PC-9 (cell line): ENCODE measurements around the gene MMP20. TPM values are rescaled to one million over a fixed set of nuclear protein-coding genes. Genes with fewer than 3 reads are reported as not detected.

ENCODE experiments used
- BruUV-seq: library from RNA; stranded (reverse); fragments of 400-500 nt; replicated peaks from 2 replicates; lab custom pipeline; 2021; lab: Mats Ljungman, UMichigan
- CTCF ChIA-PET: fragments of 300-600 bp; sonication (Branson Sonifier 250); formaldehyde crosslinking; loops from one replicate; lab custom pipeline; 2022; ENCODE audit warnings: antibody characterized with exemption; lab: Charles Lee
- POLR2A ChIA-PET: fragments of 300-600 bp; sonication (Branson Sonifier 250); formaldehyde crosslinking; loops from one replicate; lab custom pipeline; 2022; ENCODE audit warnings: antibody characterized with exemption; ENCODE audit not compliant: unreplicated experiment; lab: Charles Lee
- DNase-seq, 2 experiments: peaks; one replicate each; pipeline versions ENCODE4 v3.0.0 to v3.0.0-alpha.2; 2015 to 2022; ENCODE audit warnings: mixed read lengths in 1 of 2
- H2AFZ ChIP-seq: fragments of 200-600 bp; sonication (generic); 2 replicates; pipeline ENCODE4 v1.8.1; 2017; ENCODE audit warnings: antibody characterized with exemption
- H3F3A ChIP-seq: fragments of 200-600 bp; sonication (generic); 2 replicates; pipeline ENCODE4 v1.8.1; 2017; ENCODE audit warnings: antibody characterized with exemption, mild to moderate bottlenecking, low read depth; ENCODE audit not compliant: insufficient read depth
- H3K27ac ChIP-seq: fragments of 200-600 bp; sonication (generic); 2 replicates; pipeline ENCODE4 v1.6.1; 2016; ENCODE audit warnings: mixed run types
- H3K27me3 ChIP-seq: fragments of 200-600 bp; sonication (generic); 2 replicates; pipeline ENCODE4 v1.6.1; 2016; ENCODE audit warnings: low read depth, mixed run types; ENCODE audit not compliant: insufficient read depth
- H3K36me3 ChIP-seq: fragments of 200-600 bp; sonication (generic); 2 replicates; pipeline ENCODE4 v1.6.1; 2016; ENCODE audit warnings: low read depth, mixed run types
- H3K4me1 ChIP-seq: fragments of 200-600 bp; sonication (generic); replicated peaks from 2 replicates; pipeline ENCODE4 v1.6.1; 2016; ENCODE audit warnings: mixed run types; ENCODE audit not compliant: insufficient read depth
- H3K4me2 ChIP-seq: fragments of 200-600 bp; sonication (generic); 2 replicates; pipeline ENCODE4 v1.6.1; 2017; ENCODE audit warnings: mixed run types
- H3K4me3 ChIP-seq: fragments of 200-600 bp; sonication (generic); 2 replicates; pipeline ENCODE4 v1.6.1; 2016; ENCODE audit warnings: mixed run types
- H3K79me2 ChIP-seq: fragments of 200-600 bp; sonication (generic); 2 replicates; pipeline ENCODE4 v1.6.1; 2017; ENCODE audit warnings: low read depth, mixed run types
- H3K9me2 ChIP-seq: fragments of 200-600 bp; sonication (generic); 2 replicates; pipeline ENCODE4 v1.8.1; 2017; ENCODE audit warnings: mild to moderate bottlenecking; ENCODE audit not compliant: insufficient read depth
- H3K9me3 ChIP-seq: fragments of 200-600 bp; sonication (generic); 2 replicates; pipeline ENCODE4 v1.8.1; 2016; ENCODE audit warnings: low read depth; ENCODE audit not compliant: insufficient read depth
- H4K20me1 ChIP-seq: fragments of 200-600 bp; sonication (generic); 2 replicates; pipeline ENCODE4 v1.8.1; 2017; ENCODE audit not compliant: insufficient read depth
- EZH2 ChIP-seq: fragments of 200-600 bp; sonication (generic); IDR thresholded peaks from 2 replicates; pipeline ENCODE4 v1.8.0; 2017; ENCODE audit warnings: antibody characterized with exemption, low read depth
- intact Hi-C: fragments of 100-400 bp; cut with micrococcal nuclease; formaldehyde crosslinking; loops from one replicate; pipeline ENCODE4 v1.10.0; 2022; ENCODE audit not compliant: unreplicated experiment
- total RNA-seq: library from RNA; stranded (reverse); gene quantifications from 2 replicates; pipeline ENCODE4 v1.2.3, GENCODE V29; 2021
- TF ChIP-seq, protein P1 (sequence below): fragments of 200-600 bp; sonication (generic); conservative IDR thresholded peaks from 2 replicates; pipeline ENCODE4 v1.6.1; 2017; ENCODE audit warnings: mixed run types, antibody characterized with exemption, mild to moderate bottlenecking, moderate library complexity

Gene MMP20
- total RNA-seq, 1 experiment from 2014 or later: not detected

DNA sequence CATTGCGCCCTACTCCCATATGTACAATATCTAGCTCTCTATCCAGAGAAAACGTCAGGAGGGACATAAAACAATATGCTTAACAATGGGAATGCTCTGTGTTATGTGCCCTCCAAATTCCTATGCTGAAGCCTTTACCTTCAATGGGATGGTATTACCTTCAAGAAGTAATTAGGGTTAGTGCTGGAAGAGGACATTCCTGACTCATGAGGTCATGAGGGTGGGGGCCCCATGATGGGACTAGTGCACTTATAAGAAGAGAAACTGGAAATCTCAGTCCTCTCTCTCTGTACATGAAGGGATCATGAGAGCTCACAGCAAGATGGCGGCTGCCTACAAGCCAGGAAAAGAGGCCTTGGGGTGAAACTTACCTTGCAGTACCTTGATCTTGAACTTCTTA is 20.3 kb downstream of the MMP20 start:
- H3K27ac ChIP-seq: no peak overlapping the region
- H3K4me1 ChIP-seq: peaks cover 19% of the 10 kb centered on the region
- BruUV-seq: no TSS peak
- no peak overlapping the region for H3K4me2 ChIP-seq
- H3K27me3 ChIP-seq: no peaks in the 10 kb centered on the region
- peak; percentile 18 to 40 for DNase-seq
- POLR2A ChIA-PET: no interaction called here
- peaks cover 4% of the 10 kb centered on the region; the same call in 1 of the 2 replicates for H3K9me3 ChIP-seq
- no peak for TF ChIP-seq EZH2
- TF ChIP-seq, protein P1, sequence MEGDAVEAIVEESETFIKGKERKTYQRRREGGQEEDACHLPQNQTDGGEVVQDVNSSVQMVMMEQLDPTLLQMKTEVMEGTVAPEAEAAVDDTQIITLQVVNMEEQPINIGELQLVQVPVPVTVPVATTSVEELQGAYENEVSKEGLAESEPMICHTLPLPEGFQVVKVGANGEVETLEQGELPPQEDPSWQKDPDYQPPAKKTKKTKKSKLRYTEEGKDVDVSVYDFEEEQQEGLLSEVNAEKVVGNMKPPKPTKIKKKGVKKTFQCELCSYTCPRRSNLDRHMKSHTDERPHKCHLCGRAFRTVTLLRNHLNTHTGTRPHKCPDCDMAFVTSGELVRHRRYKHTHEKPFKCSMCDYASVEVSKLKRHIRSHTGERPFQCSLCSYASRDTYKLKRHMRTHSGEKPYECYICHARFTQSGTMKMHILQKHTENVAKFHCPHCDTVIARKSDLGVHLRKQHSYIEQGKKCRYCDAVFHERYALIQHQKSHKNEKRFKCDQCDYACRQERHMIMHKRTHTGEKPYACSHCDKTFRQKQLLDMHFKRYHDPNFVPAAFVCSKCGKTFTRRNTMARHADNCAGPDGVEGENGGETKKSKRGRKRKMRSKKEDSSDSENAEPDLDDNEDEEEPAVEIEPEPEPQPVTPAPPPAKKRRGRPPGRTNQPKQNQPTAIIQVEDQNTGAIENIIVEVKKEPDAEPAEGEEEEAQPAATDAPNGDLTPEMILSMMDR: no peak
- H2AFZ ChIP-seq: no peak overlapping the region
- CTCF ChIA-PET: interaction anchor here (0.6 kb wide), 1 partner anchor 494 kb away, joined by 4 read pairs; no protein-coding TSS in a partner anchor
- no peak overlapping the region for H3K4me3 ChIP-seq
- no peaks in the 10 kb centered on the region for H3K36me3 ChIP-seq
- intact Hi-C loops: no loop called here
- no peaks in the 10 kb centered on the region for H4K20me1 ChIP-seq
- H3K79me2 ChIP-seq: no peaks in the 10 kb centered on the region
- H3K9me2 ChIP-seq: no peaks in the 10 kb centered on the region
- peaks cover 17% of the 10 kb centered on the region for H3F3A ChIP-seq

DNA sequence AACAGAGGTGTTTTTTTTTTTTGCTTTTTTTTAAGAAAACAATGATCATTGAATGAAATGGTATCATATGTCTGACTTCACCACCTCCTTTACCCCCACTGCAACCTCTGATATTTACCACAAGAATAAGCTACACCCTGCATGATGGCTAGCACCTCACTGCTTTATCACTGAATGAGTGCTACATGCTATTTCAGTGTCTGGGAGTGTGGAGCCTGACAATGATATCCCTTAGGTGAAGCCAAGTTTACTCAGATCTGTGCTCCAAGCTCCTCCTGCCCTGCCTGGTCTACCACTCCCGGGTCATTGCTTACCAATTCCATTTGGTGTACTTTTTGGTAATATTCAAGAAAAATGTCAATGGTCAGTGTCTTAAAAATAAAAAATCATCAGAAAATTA is 21.1 kb downstream of the MMP20 start:
- no peak overlapping the region for H3K4me3 ChIP-seq
- no peak overlapping the region for H3K27ac ChIP-seq
- no peaks in the 10 kb centered on the region for H3K79me2 ChIP-seq
- no peak for TF ChIP-seq EZH2
- TF ChIP-seq, protein P1: no peak
- H3K27me3 ChIP-seq: no peaks in the 10 kb centered on the region
- no peak overlapping the region for H2AFZ ChIP-seq
- ChIA-PET POLR2A (no interaction called here), CTCF (interaction anchor here (0.5 to 0.7 kb wide), 2 partner anchors 279 to 557 kb away, joined by 5 to 13 read pairs; partner anchors contain the start of gene CFAP300)
- H4K20me1 ChIP-seq: no peaks in the 10 kb centered on the region
- peaks cover 28% of the 10 kb centered on the region for H3K4me1 ChIP-seq
- no peak for DNase-seq
- peaks cover 4% of the 10 kb centered on the region; the same call in 1 of the 2 replicates for H3K9me3 ChIP-seq
- H3K9me2 ChIP-seq: no peaks in the 10 kb centered on the region
- H3K4me2 ChIP-seq: no peak overlapping the region
- no peaks in the 10 kb centered on the region for H3K36me3 ChIP-seq
- no TSS peak for BruUV-seq
- intact Hi-C loops: no loop called here
- peaks cover 25% of the 10 kb centered on the region for H3F3A ChIP-seq

DNA sequence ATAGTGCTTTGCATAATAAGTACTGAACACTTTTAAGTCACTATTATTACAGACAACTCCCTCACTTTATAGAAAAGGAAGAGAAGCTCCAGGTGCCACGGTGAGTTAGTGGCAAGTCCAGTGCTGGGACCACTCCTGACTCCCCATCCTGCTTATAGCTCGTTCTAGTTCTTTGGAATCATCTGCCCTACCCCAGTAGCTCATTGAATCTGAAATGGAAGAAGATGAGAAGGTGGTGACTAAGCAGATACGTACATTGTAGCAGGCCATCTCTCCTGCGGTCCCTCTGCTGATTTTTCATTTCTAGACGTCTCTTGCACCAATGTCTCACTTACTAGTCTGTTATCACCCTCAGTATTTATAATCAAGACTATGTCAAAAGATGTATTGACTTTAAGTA is 21.6 kb downstream of the MMP20 start:
- no peak overlapping the region for H2AFZ ChIP-seq
- no peaks in the 10 kb centered on the region for H3K36me3 ChIP-seq
- peaks cover 30% of the 10 kb centered on the region for H3F3A ChIP-seq
- TF ChIP-seq, protein P1: no peak
- no peak for TF ChIP-seq EZH2
- no peaks in the 10 kb centered on the region for H4K20me1 ChIP-seq
- no peaks in the 10 kb centered on the region for H3K27me3 ChIP-seq
- BruUV-seq: no TSS peak
- H3K27ac ChIP-seq: no peak overlapping the region
- H3K9me2 ChIP-seq: no peaks in the 10 kb centered on the region
- ChIA-PET CTCF (interaction anchor here (0.7 kb wide), 1 partner anchor 279 kb away, joined by 13 read pairs; no protein-coding TSS in a partner anchor), POLR2A (no interaction called here)
- no peak overlapping the region for H3K4me3 ChIP-seq
- H3K9me3 ChIP-seq: peaks cover 4% of the 10 kb centered on the region; the same call in 1 of the 2 replicates
- peaks cover 32% of the 10 kb centered on the region for H3K4me1 ChIP-seq
- H3K4me2 ChIP-seq: no peak overlapping the region
- DNase-seq: no peak
- no peaks in the 10 kb centered on the region for H3K79me2 ChIP-seq
- intact Hi-C loops: no loop called here
